Activated T-cell treated with anti-CD3 and anti-CD28 coated beads for 48 hours (primary cell): Measurements from ENCODE around the gene PSMB5.

Source experiments
- DNase-seq: peaks from one replicate; pipeline ENCODE4 v3.0.0-alpha.2; 2020; ENCODE audit warnings: low read depth

Gene PSMB5

GRCh38 chr14:23034498-23035302, at the start of gene PSMB5:
Gene PSMB5, minus strand, starts transcription at chr14:23034900. Its CDS starts 19 bp downstream, at chr14:23034881.
- peak; percentile 77 for DNase-seq

GRCh38 chr14:23080474-23080873, 45.8 kb upstream of the PSMB5 start:
- DNase-seq = no peak

- no peak for DNase-seq
Measured at GRCh38 chr14:23079716-23080115, 45.0 kb upstream of the PSMB5 start.

GRCh38 chr14:23078692-23079116, 44.0 kb upstream of the PSMB5 start:
- no peak for DNase-seq

- no peak for DNase-seq
Measured at GRCh38 chr14:23077962-23078361, 43.3 kb upstream of the PSMB5 start.

- DNase-seq = no peak
Measured at GRCh38 chr14:23076785-23077408, 42.2 kb upstream of the PSMB5 start.

- no peak for DNase-seq
Measured at GRCh38 chr14:23074906-23075305, 40.2 kb upstream of the PSMB5 start.

- DNase-seq = no peak
Measured at GRCh38 chr14:23071921-23072539, 37.3 kb upstream of the PSMB5 start.

GRCh38 chr14:23071244-23071920, 36.7 kb upstream of the PSMB5 start:
- DNase-seq = peak; percentile 68

- DNase-seq = no peak
Measured at GRCh38 chr14:23070262-23071129, 35.8 kb upstream of the PSMB5 start.

GRCh38 chr14:23069413-23069806, 34.7 kb upstream of the PSMB5 start:
- no peak for DNase-seq

GRCh38 chr14:23068789-23069412, 34.2 kb upstream of the PSMB5 start:
- DNase-seq = peak; percentile 45

GRCh38 chr14:23067847-23068788, 33.4 kb upstream of the PSMB5 start:
- DNase-seq = no peak

- DNase-seq = no peak
Measured at GRCh38 chr14:23066855-23067744, 32.4 kb upstream of the PSMB5 start.

GRCh38 chr14:23066368-23066767, 31.7 kb upstream of the PSMB5 start:
- DNase-seq = no peak

GRCh38 chr14:23063601-23064000, 28.9 kb upstream of the PSMB5 start:
- no peak for DNase-seq

- DNase-seq = no peak
Measured at GRCh38 chr14:23062002-23062401, 27.3 kb upstream of the PSMB5 start.

- no peak for DNase-seq
Measured at GRCh38 chr14:23060536-23061260, 26.0 kb upstream of the PSMB5 start.
